HepG2 (cell line): Measurements from ENCODE around the gene SDHAF1. TPM values are rescaled to one million over a fixed set of nuclear protein-coding genes. Genes with fewer than 3 reads are reported as not detected.
A peak's percentile ranks its signal among the peaks of the same experiment; 100 is the strongest.

Experiments
- ATAC-seq: fragments of 200-7000 bp; cut with Tn5 transposase; 3 replicates; pipeline ENCODE4 v1.9.1; 2020; ENCODE audit warnings: mild to moderate bottlenecking, moderate library complexity
- BruUV-seq: library from RNA; stranded (reverse); fragments of 400-500 nt; replicated peaks from 2 replicates; lab custom pipeline; 2021; lab: Mats Ljungman, UMichigan
- CTCF ChIA-PET: fragments of 300-600 bp; formaldehyde crosslinking; extraction: SDS; loops from one replicate; lab custom pipeline; 2021; ENCODE audit warnings: low total read pairs, inconsistent platforms, low intra/inter-chr PET ratio; lab: Yijun Ruan, JAX
- POLR2A ChIA-PET: fragments of 350-600 bp; sonication (Branson Sonifier 250); formaldehyde crosslinking; loops from one replicate; lab custom pipeline; 2020; ENCODE audit warnings: antibody characterized with exemption, inconsistent platforms; lab: Yijun Ruan, JAX
- DNase-seq: peaks from one replicate; pipeline ENCODE4 v3.0.0-alpha.2; 2015; ENCODE audit warnings: low spot score
- FAIRE-seq: peaks from 3 replicates; lab custom pipeline; 2011; peaks lifted over from hg19 to GRCh38; lab: Jason Lieb, UNC
- H2AFZ ChIP-seq: one replicate; pipeline ENCODE4 v1.6.1; 2011; ENCODE audit warnings: low read length, inconsistent platforms
- H3K27ac ChIP-seq: fragments of 300-600 bp; 3 replicates; pipeline ENCODE4 v1.8.0; 2011; ENCODE audit warnings: mixed run types, mild to moderate bottlenecking, mixed read lengths, low read length, inconsistent platforms; ENCODE audit not compliant: insufficient read depth; ENCODE audit errors: extremely low read length
- H3K27me3 ChIP-seq, 2 experiments: fragments of 200-600 bp in 1 of 2; 2 replicates in 1 of 2; 3 replicates in 1 of 2; pipeline versions ENCODE4 v1.6.0 to v1.8.0; 2011; ENCODE audit warnings: low read length in 2 of 2, mild to moderate bottlenecking in 2 of 2, moderate library complexity in 2 of 2, inconsistent platforms in 1 of 2; ENCODE audit not compliant: insufficient read depth in 2 of 2, control insufficient read depth in 1 of 2
- H3K36me3 ChIP-seq, 2 experiments: fragments of 200-600 bp in 1 of 2; replicated peaks in 1 of 2; 2 replicates in 1 of 2; 3 replicates in 1 of 2; pipeline versions ENCODE4 v1.5.1 to v1.8.0; 2011; ENCODE audit warnings: low read length in 2 of 2, inconsistent platforms in 1 of 2; ENCODE audit not compliant: insufficient read depth in 2 of 2, control insufficient read depth in 1 of 2
- H3K4me1 ChIP-seq: 2 replicates; pipeline ENCODE4 v1.5.1; 2012; ENCODE audit warnings: low read length, inconsistent platforms; ENCODE audit not compliant: insufficient read depth
- H3K4me2 ChIP-seq: 2 replicates; pipeline ENCODE4 v1.6.0; 2011; ENCODE audit warnings: low read depth, low read length, inconsistent platforms
- H3K4me3 ChIP-seq, 3 experiments: fragments of 200-600 bp in 1 of 3; sonication (generic), shearing (Covaris generic) in 1 of 3; replicated peaks in 1 of 3; 2 replicates each; pipeline ENCODE4 v1.5.1; 2011 to 2016; ENCODE audit warnings: low read length in 3 of 3, inconsistent platforms in 2 of 3, low read depth in 2 of 3, mild to moderate bottlenecking in 2 of 3, control low read depth in 1 of 3, mixed read lengths in 1 of 3; ENCODE audit not compliant: insufficient read depth in 1 of 3
- H3K79me2 ChIP-seq: one replicate; pipeline ENCODE4 v1.6.1; 2011; ENCODE audit warnings: low read length, inconsistent platforms; ENCODE audit not compliant: insufficient read depth
- H3K9ac ChIP-seq: 2 replicates; pipeline ENCODE4 v1.6.0; 2011; ENCODE audit warnings: mild to moderate bottlenecking, low read depth, low read length, inconsistent platforms; ENCODE audit not compliant: insufficient read depth
- H3K9me3 ChIP-seq: 2 replicates; pipeline ENCODE4 v1.5.1; 2012; ENCODE audit warnings: mild to moderate bottlenecking, low read length
- H4K20me1 ChIP-seq: 2 replicates; pipeline ENCODE4 v1.6.0; 2011; ENCODE audit warnings: inconsistent platforms, mild to moderate bottlenecking, low read length, moderate library complexity; ENCODE audit not compliant: insufficient read depth
- DNMT3B ChIP-seq: conservative IDR thresholded peaks from 2 replicates; pipeline ENCODE4 v1.6.1; 2016; ENCODE audit warnings: missing biosample characterization, control low read depth
- GZF1 ChIP-seq: sonication (generic); formaldehyde crosslinking; IDR thresholded peaks from 2 replicates; pipeline ENCODE4 v1.5.1; 2020; ENCODE audit warnings: mild to moderate bottlenecking, missing genetic modification reagents
- PCBP1 ChIP-seq: fragments of 200-400 bp; formaldehyde crosslinking; IDR thresholded peaks from 2 replicates; pipeline ENCODE4 v1.6.1; 2017; ENCODE audit warnings: mild to moderate bottlenecking, low read depth, low read length, borderline replicate concordance
- ZNF121 ChIP-seq: sonication (generic); formaldehyde crosslinking; IDR thresholded peaks from 2 replicates; pipeline ENCODE4 v1.5.0; 2020; ENCODE audit warnings: mild to moderate bottlenecking, missing genetic modification reagents
- WGBS: methylation state at CpG from one replicate; pipeline ENCODE4 v1.1.6; 2017; ENCODE audit warnings: low lambda C conversion rate; 5-methylcytosine and 5-hydroxymethylcytosine counted together
- in situ Hi-C: cut with HindIII; loops from 2 replicates; pipeline ENCODE4 v1.10.0; 2017; ENCODE audit warnings: low pct_unique_long_range_greater_than_20kb; ENCODE audit not compliant: extremely low pct_ligation_motif_present
- intact Hi-C: fragments of 100-400 bp; cut with micrococcal nuclease; formaldehyde crosslinking; loops from one replicate; pipeline ENCODE4 v1.10.0; 2022; ENCODE audit not compliant: unreplicated experiment
- polyA plus RNA-seq, 8 experiments: library from polyadenylated mRNA; depleted of rRNA in 3 of 8; stranded (reverse) in 7 of 8; unstranded in 1 of 8; fragments of >200 nt; fragmentation: Illumina TruSeq in 4 of 8; extraction: Trizol in 4 of 8; gene quantifications; 2 replicates each; pipeline versions ENCODE4 v1.2.1 to v1.2.3, GENCODE V29; 2011 to 2016; ENCODE audit warnings: low read depth in 4 of 8, missing spikeins in 1 of 8, mixed read lengths in 1 of 8; ENCODE audit not compliant: insufficient read depth in 1 of 8
- total RNA-seq, 5 experiments: library from RNA; depleted of rRNA; stranded (reverse); fragments of >200 nt; fragmentation: Illumina TruSeq; extraction: Trizol; gene quantifications; 2 replicates each; pipeline ENCODE4 v1.2.3, GENCODE V29; 2016; ENCODE audit warnings: low read depth in 1 of 5
- TF ChIP-seq, protein P1 (sequence below): sonication (generic); formaldehyde crosslinking; IDR thresholded peaks from 2 replicates; pipeline ENCODE4 v1.8.0; 2022; ENCODE audit warnings: missing genetic modification reagents, mild to moderate bottlenecking, moderate library complexity, borderline replicate concordance

SDHAF1 gene
- total and polyA plus RNA-seq, 2 of the 13 experiments (the other 11 are each of a cell fraction or from before 2014, with no cell fraction given), result 17.8 to 22.8 TPM

- in situ Hi-C loops, result no loop called here
- WGBS, result 96% methylated on average over 46 of the region's 49 CpGs
- Histone ChIP-seq H3K4me2 (no peak overlapping the region), H3K79me2 (no peaks in the 10 kb centered on the region), H3K9me3 (no peaks in the 10 kb centered on the region), H3K4me1 (peaks cover 7% of the 10 kb centered on the region; the same call in 1 of the 2 replicates), H3K27ac (no peak overlapping the region), H3K9ac (no peak overlapping the region), H3K36me3 (peaks cover 6 to 9% of the 10 kb centered on the region in 2 experiments; a peak in 4 of 5 replicates), H3K27me3 (no peaks in the 10 kb centered on the region), H4K20me1 (no peaks in the 10 kb centered on the region), H2AFZ (no peak overlapping the region), H3K4me3 (no peak overlapping the region)
- TF ChIP-seq, protein P1, sequence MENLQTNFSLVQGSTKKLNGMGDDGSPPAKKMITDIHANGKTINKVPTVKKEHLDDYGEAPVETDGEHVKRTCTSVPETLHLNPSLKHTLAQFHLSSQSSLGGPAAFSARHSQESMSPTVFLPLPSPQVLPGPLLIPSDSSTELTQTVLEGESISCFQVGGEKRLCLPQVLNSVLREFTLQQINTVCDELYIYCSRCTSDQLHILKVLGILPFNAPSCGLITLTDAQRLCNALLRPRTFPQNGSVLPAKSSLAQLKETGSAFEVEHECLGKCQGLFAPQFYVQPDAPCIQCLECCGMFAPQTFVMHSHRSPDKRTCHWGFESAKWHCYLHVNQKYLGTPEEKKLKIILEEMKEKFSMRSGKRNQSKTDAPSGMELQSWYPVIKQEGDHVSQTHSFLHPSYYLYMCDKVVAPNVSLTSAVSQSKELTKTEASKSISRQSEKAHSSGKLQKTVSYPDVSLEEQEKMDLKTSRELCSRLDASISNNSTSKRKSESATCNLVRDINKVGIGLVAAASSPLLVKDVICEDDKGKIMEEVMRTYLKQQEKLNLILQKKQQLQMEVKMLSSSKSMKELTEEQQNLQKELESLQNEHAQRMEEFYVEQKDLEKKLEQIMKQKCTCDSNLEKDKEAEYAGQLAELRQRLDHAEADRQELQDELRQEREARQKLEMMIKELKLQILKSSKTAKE (CRISPR knock-in tag), result no peak
- TF ChIP-seq GZF1 (CRISPR knock-in tag), result no peak
- 0 out of 2 replicates have a peak, but pooled peaks have one; percentile 37 for TF ChIP-seq PCBP1
- DNase-seq (no peak), FAIRE-seq (no peak), ATAC-seq (no peak)
- POLR2A ChIA-PET, result no interaction called here
- BruUV-seq, result no TSS peak
- CTCF ChIA-PET, result no interaction called here
- intact Hi-C loops, result no loop called here
Measured at GRCh38 chr19:36026091-36026876, 31.3 kb downstream of the SDHAF1 start.

DNA sequence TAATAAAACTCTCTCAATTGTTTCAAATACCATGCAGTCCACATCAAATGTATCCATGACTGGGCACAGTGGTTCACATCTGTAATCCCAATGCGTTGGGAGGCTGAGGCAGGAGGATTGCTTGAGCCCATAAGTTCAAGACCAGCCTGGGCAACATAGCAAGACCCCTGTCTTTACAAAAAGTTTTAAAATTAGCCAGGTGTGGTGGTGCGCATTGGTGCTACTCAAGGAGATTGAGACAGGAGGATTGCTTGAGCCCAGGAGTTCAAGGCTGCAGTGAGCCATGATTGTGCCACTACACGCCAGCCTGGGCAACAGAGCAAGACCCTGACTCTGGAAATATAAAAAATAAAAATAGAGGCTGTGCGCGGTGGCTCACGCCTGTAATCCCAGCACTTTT, 32.7 kb downstream of the SDHAF1 start:
- Histone ChIP-seq H3K9me3 (no peaks in the 10 kb centered on the region), H3K4me3 (no peak overlapping the region), H3K27me3 (no peaks in the 10 kb centered on the region), H3K9ac (no peak overlapping the region), H3K79me2 (no peaks in the 10 kb centered on the region), H3K36me3 (peaks cover 6% of the 10 kb centered on the region in 2 experiments; a peak in 3 of 5 replicates), H2AFZ (no peak overlapping the region), H3K4me1 (peaks cover 7% of the 10 kb centered on the region; the same call in 1 of the 2 replicates), H4K20me1 (no peaks in the 10 kb centered on the region), H3K4me2 (no peak overlapping the region), H3K27ac (no peak overlapping the region)
- ChIA-PET CTCF (no interaction called here), POLR2A (no interaction called here)
- ATAC-seq (no peak), FAIRE-seq (no peak), DNase-seq (no peak)
- no TSS peak for BruUV-seq
- in situ Hi-C loops, result no loop called here
- TF ChIP-seq ZNF121 (CRISPR knock-in tag) (peak; percentile 50), DNMT3B (CRISPR knock-in tag) (no peak)
- intact Hi-C loops, result no loop called here
- 100% methylated on average over 6 of the region's 6 CpGs for WGBS
